ENCODE measurements around the gene PTPN23. TPM values are rescaled to one million over a fixed set of nuclear protein-coding genes. Genes with fewer than 3 reads are reported as not detected.

The PTPN23 gene
- total and polyA plus RNA-seq, 9 of the 15 experiments (the other 6 are each of a cell fraction or from before 2014, with no cell fraction given): 0.41 to 58.7 (median 7.2) TPM

DNA sequence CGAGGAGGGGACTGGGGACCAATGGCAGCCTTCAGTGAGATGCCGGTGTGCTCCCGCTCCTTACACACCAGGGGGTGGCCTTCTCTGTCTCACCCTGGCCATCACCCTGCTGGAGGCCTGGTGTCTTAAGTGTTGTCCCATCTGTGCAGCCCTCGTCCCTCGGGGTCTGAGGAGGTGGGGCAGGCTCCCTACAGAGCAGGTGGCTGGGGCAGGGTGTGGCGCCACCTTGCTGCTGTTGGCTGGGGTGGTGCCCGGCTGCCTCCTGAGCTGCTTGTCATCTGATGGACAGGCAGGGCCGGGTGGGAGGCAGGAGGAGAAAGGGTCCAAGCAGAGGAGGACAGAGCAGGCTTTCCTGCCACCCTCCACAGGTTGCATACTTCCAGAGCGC lies 25.9 kb downstream of the PTPN23 start (continued):
- TF ChIP-seq, protein P1, sequence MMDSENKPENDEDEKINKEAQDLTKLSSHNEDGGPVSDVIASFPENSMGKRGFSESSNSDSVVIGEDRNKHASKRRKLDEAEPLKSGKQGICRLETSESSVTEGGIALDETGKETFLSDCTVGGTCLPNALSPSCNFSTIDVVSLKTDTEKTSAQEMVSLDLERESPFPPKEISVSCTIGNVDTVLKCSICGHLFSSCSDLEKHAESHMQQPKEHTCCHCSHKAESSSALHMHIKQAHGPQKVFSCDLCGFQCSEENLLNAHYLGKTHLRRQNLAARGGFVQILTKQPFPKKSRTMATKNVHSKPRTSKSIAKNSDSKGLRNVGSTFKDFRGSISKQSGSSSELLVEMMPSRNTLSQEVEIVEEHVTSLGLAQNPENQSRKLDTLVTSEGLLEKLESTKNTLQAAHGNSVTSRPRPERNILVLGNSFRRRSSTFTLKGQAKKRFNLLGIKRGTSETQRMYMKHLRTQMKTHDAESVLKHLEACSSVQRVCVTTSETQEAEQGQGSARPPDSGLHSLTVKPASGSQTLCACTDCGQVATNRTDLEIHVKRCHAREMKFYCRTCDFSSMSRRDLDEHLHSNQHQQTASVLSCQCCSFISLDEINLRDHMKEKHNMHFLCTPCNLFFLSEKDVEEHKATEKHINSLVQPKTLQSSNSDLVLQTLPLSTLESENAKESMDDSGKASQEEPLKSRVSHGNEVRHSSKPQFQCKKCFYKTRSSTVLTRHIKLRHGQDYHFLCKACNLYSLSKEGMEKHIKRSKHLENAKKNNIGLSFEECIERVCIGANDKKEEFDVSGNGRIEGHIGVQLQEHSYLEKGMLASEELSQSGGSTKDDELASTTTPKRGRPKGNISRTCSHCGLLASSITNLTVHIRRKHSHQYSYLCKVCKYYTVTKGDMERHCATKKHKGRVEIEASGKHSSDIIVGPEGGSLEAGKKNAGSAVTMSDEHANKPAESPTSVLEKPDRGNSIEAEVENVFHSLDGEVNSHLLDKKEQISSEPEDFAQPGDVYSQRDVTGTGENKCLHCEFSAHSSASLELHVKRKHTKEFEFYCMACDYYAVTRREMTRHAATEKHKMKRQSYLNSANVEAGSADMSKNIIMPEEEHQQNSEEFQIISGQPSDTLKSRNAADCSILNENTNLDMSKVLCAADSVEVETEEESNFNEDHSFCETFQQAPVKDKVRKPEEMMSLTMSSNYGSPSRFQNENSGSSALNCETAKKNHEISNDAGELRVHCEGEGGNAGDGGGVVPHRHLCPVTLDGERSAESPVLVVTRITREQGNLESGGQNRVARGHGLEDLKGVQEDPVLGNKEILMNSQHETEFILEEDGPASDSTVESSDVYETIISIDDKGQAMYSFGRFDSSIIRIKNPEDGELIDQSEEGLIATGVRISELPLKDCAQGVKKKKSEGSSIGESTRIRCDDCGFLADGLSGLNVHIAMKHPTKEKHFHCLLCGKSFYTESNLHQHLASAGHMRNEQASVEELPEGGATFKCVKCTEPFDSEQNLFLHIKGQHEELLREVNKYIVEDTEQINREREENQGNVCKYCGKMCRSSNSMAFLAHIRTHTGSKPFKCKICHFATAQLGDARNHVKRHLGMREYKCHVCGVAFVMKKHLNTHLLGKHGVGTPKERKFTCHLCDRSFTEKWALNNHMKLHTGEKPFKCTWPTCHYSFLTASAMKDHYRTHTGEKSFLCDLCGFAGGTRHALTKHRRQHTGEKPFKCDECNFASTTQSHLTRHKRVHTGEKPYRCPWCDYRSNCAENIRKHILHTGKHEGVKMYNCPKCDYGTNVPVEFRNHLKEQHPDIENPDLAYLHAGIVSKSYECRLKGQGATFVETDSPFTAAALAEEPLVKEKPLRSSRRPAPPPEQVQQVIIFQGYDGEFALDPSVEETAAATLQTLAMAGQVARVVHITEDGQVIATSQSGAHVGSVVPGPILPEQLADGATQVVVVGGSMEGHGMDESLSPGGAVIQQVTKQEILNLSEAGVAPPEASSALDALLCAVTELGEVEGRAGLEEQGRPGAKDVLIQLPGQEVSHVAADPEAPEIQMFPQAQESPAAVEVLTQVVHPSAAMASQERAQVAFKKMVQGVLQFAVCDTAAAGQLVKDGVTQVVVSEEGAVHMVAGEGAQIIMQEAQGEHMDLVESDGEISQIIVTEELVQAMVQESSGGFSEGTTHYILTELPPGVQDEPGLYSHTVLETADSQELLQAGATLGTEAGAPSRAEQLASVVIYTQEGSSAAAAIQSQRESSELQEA (IDR thresholded peaks at IDR 0.05; ENCODE audit: low read depth): no peak
- TF ChIP-seq POLR2AphosphoS2 (IDR thresholded peaks at IDR 0.05; ENCODE audit: low read length) (no peak), ARNT (IDR thresholded peaks at IDR 0.05) (no peak), ZNF121 (CRISPR knock-in tag; conservative IDR thresholded peaks at IDR 0.05) (no peak), FOS (IDR thresholded peaks at IDR 0.05; ENCODE audit: extremely low read depth, insufficient read length) (no peak), RUNX1 (IDR thresholded peaks at IDR 0.05; ENCODE audit: low read depth) (no peak), ZBTB34 (CRISPR knock-in tag; IDR thresholded peaks at IDR 0.05) (no peak), ETV1 (tag; conservative IDR thresholded peaks at IDR 0.05; ENCODE audit: low read depth) (no peak), ZNF766 (CRISPR knock-in tag; conservative IDR thresholded peaks at IDR 0.05) (no peak; the same call in 1 of the 2 replicates), ZKSCAN1 (IDR thresholded peaks at IDR 0.05; ENCODE audit: low read depth, low read length) (no peak), ZNF445 (CRISPR knock-in tag; IDR thresholded peaks at IDR 0.05; ENCODE audit: low read depth) (no peak), NCOA1 (IDR thresholded peaks at IDR 0.05; ENCODE audit: low read depth) (no peak), CBX8 (IDR thresholded peaks at IDR 0.05; ENCODE audit: borderline replicate concordance, extremely low read depth, low read depth, low read length, poor library complexity, severe bottlenecking) (no peak), ZBTB1 (CRISPR knock-in tag; IDR thresholded peaks at IDR 0.05; ENCODE audit: borderline replicate concordance, low read depth) (no peak)
- TF ChIP-seq, protein P2, sequence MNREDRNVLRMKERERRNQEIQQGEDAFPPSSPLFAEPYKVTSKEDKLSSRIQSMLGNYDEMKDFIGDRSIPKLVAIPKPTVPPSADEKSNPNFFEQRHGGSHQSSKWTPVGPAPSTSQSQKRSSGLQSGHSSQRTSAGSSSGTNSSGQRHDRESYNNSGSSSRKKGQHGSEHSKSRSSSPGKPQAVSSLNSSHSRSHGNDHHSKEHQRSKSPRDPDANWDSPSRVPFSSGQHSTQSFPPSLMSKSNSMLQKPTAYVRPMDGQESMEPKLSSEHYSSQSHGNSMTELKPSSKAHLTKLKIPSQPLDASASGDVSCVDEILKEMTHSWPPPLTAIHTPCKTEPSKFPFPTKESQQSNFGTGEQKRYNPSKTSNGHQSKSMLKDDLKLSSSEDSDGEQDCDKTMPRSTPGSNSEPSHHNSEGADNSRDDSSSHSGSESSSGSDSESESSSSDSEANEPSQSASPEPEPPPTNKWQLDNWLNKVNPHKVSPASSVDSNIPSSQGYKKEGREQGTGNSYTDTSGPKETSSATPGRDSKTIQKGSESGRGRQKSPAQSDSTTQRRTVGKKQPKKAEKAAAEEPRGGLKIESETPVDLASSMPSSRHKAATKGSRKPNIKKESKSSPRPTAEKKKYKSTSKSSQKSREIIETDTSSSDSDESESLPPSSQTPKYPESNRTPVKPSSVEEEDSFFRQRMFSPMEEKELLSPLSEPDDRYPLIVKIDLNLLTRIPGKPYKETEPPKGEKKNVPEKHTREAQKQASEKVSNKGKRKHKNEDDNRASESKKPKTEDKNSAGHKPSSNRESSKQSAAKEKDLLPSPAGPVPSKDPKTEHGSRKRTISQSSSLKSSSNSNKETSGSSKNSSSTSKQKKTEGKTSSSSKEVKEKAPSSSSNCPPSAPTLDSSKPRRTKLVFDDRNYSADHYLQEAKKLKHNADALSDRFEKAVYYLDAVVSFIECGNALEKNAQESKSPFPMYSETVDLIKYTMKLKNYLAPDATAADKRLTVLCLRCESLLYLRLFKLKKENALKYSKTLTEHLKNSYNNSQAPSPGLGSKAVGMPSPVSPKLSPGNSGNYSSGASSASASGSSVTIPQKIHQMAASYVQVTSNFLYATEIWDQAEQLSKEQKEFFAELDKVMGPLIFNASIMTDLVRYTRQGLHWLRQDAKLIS (CRISPR knock-in tag; IDR thresholded peaks at IDR 0.05): no peak
